Measurements from ENCODE around the gene KIAA0513. TPM values are rescaled to one million over a fixed set of nuclear protein-coding genes. Genes with fewer than 3 reads are reported as not detected.

Gene KIAA0513
- total and polyA plus RNA-seq, 2 donors (not counting 3 experiments of a cell fraction or from before 2014, with no cell fraction given), result 1.8 to 4.3 TPM

- dilution Hi-C loops (cut with MboI; ENCODE audit: extremely low pct_ligation_motif_present, low sequenced_read_pairs), result no loop called here
Observed at GRCh38 chr16:85075236-85075924, 47.8 kb downstream of the KIAA0513 start.

More at GRCh38 chr16:85075236-85075924, 47.8 kb downstream of the KIAA0513 start:
- BruUV-seq (replicated peaks), result no TSS peak
- H4K20me1 ChIP-seq (replicated peaks; ENCODE audit: control insufficient read depth, extremely low read depth, insufficient read depth, low read length), result no peaks in the 10 kb centered on the region
- intact Hi-C loops (cut with micrococcal nuclease), result no loop called here
- H3K27ac ChIP-seq (ENCODE audit: insufficient read depth, low read depth, low read length), result no peak overlapping the region
- H3K4me3 ChIP-seq (replicated peaks in 1 of 3; ENCODE audit: insufficient read depth in 1 of 3, low read depth in 1 of 3, low read length in 3 of 3), result no peak overlapping the region
- no peaks in the 10 kb centered on the region for H3K9me1 ChIP-seq (replicated peaks; ENCODE audit: control insufficient read depth, extremely low read depth, insufficient read depth, low read length)
- H3K27me3 ChIP-seq (ENCODE audit: control insufficient read depth in 2 of 2, insufficient read depth in 2 of 2, low read length in 2 of 2), result no peaks in the 10 kb centered on the region
- DNase-seq (ENCODE audit: low read depth, low spot score) (no peak), FAIRE-seq (no peak)
- no peaks in the 10 kb centered on the region for H3K79me2 ChIP-seq (ENCODE audit: control insufficient read depth, insufficient read depth, low read length)
- no peak overlapping the region for H3K4me2 ChIP-seq (ENCODE audit: insufficient read depth, low read length)
- CTCF ChIA-PET, result interaction anchor here (2.2 to 2.4 kb wide), 2 partner anchors 11 to 20 kb away, joined by 9 to 11 read pairs; no protein-coding TSS in a partner anchor
- POLR2A ChIA-PET, result no interaction called here
- H2AFZ ChIP-seq (ENCODE audit: low read depth, low read length), result no peak overlapping the region
- no peaks in the 10 kb centered on the region for H3K36me3 ChIP-seq (ENCODE audit: control insufficient read depth in 2 of 2, extremely low read depth in 1 of 2, insufficient read depth in 2 of 2, low read length in 2 of 2)
- H3K9ac ChIP-seq (replicated peaks; ENCODE audit: extremely low read depth, insufficient read depth, low read length), result no peak overlapping the region
- no peak for TF ChIP-seq FOS (IDR thresholded peaks at IDR 0.05; ENCODE audit: borderline replicate concordance, insufficient read depth, low read length)
- TF ChIP-seq, protein P1, sequence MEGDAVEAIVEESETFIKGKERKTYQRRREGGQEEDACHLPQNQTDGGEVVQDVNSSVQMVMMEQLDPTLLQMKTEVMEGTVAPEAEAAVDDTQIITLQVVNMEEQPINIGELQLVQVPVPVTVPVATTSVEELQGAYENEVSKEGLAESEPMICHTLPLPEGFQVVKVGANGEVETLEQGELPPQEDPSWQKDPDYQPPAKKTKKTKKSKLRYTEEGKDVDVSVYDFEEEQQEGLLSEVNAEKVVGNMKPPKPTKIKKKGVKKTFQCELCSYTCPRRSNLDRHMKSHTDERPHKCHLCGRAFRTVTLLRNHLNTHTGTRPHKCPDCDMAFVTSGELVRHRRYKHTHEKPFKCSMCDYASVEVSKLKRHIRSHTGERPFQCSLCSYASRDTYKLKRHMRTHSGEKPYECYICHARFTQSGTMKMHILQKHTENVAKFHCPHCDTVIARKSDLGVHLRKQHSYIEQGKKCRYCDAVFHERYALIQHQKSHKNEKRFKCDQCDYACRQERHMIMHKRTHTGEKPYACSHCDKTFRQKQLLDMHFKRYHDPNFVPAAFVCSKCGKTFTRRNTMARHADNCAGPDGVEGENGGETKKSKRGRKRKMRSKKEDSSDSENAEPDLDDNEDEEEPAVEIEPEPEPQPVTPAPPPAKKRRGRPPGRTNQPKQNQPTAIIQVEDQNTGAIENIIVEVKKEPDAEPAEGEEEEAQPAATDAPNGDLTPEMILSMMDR (IDR thresholded peaks at IDR 0.05; ENCODE audit: extremely low read depth in 1 of 2, insufficient read depth in 1 of 2, low read depth in 1 of 2, low read length in 2 of 2), result no peak
- TF ChIP-seq JUN (IDR thresholded peaks at IDR 0.05; ENCODE audit: borderline replicate concordance, insufficient read depth, insufficient read length, low read depth), result no peak
- TF ChIP-seq EZH2 (IDR thresholded peaks at IDR 0.05; ENCODE audit: borderline replicate concordance, low read depth, low read length, severe bottlenecking), result no peak
- TF ChIP-seq MYC (IDR thresholded peaks at IDR 0.05; ENCODE audit: low read depth, low read length), result no peak
- no peak for TF ChIP-seq POLR2A (IDR thresholded peaks at IDR 0.05; ENCODE audit: low read depth, low read length)
- no peak for TF ChIP-seq POLR2AphosphoS5 (IDR thresholded peaks at IDR 0.05; ENCODE audit: insufficient read depth, low read depth, low read length)
- TF ChIP-seq MAX (IDR thresholded peaks at IDR 0.05; ENCODE audit: insufficient read depth, insufficient read length), result no peak
- no peak for TF ChIP-seq GATA2 (IDR thresholded peaks at IDR 0.05; ENCODE audit: insufficient read depth, insufficient read length, low read depth, low read length)
- H3K4me1 ChIP-seq (ENCODE audit: control insufficient read depth, extremely low read depth, insufficient read depth, low read length), result no peaks in the 10 kb centered on the region
- no peaks in the 10 kb centered on the region for H3K9me3 ChIP-seq (replicated peaks; ENCODE audit: control insufficient read depth, insufficient read depth, low read length)

Data from endothelial cell of umbilical vein (primary cell).